OCI-LY7 (cell line): ENCODE results near the gene CHST11.

Experiments
- EZH2phosphoT487 ChIP-seq: fragments of 200-600 bp; sonication (generic); IDR thresholded peaks from 2 replicates; pipeline ENCODE4 v1.6.1; 2018; ENCODE audit warnings: low read depth, borderline replicate concordance, mild to moderate bottlenecking, mixed run types, antibody characterized with exemption, low read length, moderate library complexity, mixed read lengths
- TF ChIP-seq, protein P1 (sequence below): fragments of 200-600 bp; sonication (generic); conservative IDR thresholded peaks from 2 replicates; pipeline ENCODE4 v1.5.1; 2014; ENCODE audit warnings: mild to moderate bottlenecking, antibody characterized with exemption, low read length, moderate library complexity, mixed read lengths

DNA sequence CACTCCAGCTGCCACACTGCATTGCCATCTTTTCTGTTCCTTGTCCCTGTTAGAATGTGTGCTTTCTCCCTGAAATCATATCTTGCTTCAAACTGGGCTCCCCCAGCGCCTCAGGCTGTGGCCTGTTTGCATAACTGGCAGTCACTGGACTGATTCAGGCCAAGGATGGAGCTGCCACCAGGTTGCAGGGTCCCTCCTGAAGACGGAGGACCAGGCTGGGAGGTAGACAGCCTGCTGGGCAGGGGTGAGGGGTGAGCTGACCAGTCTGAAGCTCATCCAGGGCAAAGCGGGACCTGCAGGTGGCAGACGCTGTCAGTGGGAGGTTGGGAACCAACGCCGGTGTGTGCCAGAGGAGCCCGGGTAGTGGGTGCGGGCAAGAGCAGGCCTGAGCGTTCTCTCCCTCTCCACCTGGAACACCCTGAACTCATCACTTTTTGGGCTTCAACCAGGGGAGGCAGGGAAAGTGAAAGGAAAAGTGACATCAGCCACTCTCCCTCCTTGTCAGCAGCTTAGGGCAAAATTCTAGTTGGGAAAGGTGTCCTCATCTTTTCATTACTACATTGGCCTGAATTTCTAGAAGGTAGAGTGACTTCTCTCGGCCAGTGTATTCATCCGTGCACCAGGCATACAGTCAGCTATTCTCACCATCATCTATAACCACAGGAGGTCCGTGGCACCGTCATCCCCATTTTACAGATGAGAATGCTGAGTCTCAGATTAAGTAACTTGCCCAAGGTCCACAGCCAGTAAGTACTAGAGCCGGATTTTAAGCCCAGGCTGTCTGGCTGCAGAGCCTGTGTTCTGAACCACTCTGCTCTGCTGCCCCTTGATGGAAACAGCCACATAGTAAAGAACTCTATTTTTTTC is 282.3 kb downstream of the CHST11 start:
- TF ChIP-seq, protein P1, sequence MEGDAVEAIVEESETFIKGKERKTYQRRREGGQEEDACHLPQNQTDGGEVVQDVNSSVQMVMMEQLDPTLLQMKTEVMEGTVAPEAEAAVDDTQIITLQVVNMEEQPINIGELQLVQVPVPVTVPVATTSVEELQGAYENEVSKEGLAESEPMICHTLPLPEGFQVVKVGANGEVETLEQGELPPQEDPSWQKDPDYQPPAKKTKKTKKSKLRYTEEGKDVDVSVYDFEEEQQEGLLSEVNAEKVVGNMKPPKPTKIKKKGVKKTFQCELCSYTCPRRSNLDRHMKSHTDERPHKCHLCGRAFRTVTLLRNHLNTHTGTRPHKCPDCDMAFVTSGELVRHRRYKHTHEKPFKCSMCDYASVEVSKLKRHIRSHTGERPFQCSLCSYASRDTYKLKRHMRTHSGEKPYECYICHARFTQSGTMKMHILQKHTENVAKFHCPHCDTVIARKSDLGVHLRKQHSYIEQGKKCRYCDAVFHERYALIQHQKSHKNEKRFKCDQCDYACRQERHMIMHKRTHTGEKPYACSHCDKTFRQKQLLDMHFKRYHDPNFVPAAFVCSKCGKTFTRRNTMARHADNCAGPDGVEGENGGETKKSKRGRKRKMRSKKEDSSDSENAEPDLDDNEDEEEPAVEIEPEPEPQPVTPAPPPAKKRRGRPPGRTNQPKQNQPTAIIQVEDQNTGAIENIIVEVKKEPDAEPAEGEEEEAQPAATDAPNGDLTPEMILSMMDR = no peak
- TF ChIP-seq EZH2phosphoT487 = no peak
